ENCODE data around the gene UGT1A5.
"Not testable (repeated sequence)": the region's sequence is repeated elsewhere in the genome, so short reads cannot be mapped to it uniquely, and the experiment has no call there.

The UGT1A5 gene

GRCh38 chr2:233698740-233699139, 14.0 kb upstream of the UGT1A5 start:
- DNase-seq = no peak

GRCh38 chr2:233699424-233700027, 13.2 kb upstream of the UGT1A5 start:
- DNase-seq = no peak

- DNase-seq = peak; percentile 96
These were observed 12.6 kb upstream of the UGT1A5 start for GRCh38 chr2:233700028-233700635.

- DNase-seq = not testable (repeated sequence)
These were observed 11.9 kb upstream of the UGT1A5 start for GRCh38 chr2:233700842-233701241.

GRCh38 chr2:233702238-233702637, 10.5 kb upstream of the UGT1A5 start:
- no peak for DNase-seq

- DNase-seq = peak; percentile 59
These were observed 6.7 kb upstream of the UGT1A5 start for GRCh38 chr2:233705911-233706506.

GRCh38 chr2:233706720-233707119, 6.0 kb upstream of the UGT1A5 start:
- DNase-seq = no peak

- no peak for DNase-seq
These were observed 4.6 kb upstream of the UGT1A5 start for GRCh38 chr2:233707940-233708644.

GRCh38 chr2:233708942-233709341, 3.8 kb upstream of the UGT1A5 start:
- no peak for DNase-seq

GRCh38 chr2:233711312-233712008, 1.2 kb upstream of the UGT1A5 start:
- peak; percentile 91 for DNase-seq

GRCh38 chr2:233713262-233713615, 532 bp downstream of the UGT1A5 start:
- no peak for DNase-seq

- peak; percentile 55 for DNase-seq
These were observed 1.4 kb downstream of the UGT1A5 start for GRCh38 chr2:233714121-233714520.

GRCh38 chr2:233718552-233718951, 5.8 kb downstream of the UGT1A5 start, which contains the start of gene UGT1A4:
TSS of gene UGT1A4 (plus strand) at chr2:233718736. CDS start at chr2:233718821, 85 bp downstream.
- no peak for DNase-seq

GRCh38 chr2:233728723-233729301, 16.1 kb downstream of the UGT1A5 start, which contains the start of gene UGT1A3:
TSS of gene UGT1A3 (plus strand) at chr2:233729042. CDS start at chr2:233729127, 85 bp downstream.
- no peak for DNase-seq

- DNase-seq = not testable (repeated sequence)
These were observed 24.4 kb downstream of the UGT1A5 start for GRCh38 chr2:233736868-233737653.

GRCh38 chr2:233740870-233741269, 28.2 kb downstream of the UGT1A5 start:
- no peak for DNase-seq

- no peak for DNase-seq
These were observed 31.0 kb downstream of the UGT1A5 start for GRCh38 chr2:233743464-233744259.

GRCh38 chr2:233745073-233745755, 32.5 kb downstream of the UGT1A5 start:
- DNase-seq = no peak

GRCh38 chr2:233745838-233746237, 33.1 kb downstream of the UGT1A5 start:
- DNase-seq = not testable (repeated sequence)

Measured in hematopoietic multipotent progenitor cell treated with erythropoietin and hydrocortisone succinate and interleukin-3 and kit ligand, for 6 days (in vitro differentiated cells).